ENCODE results near the gene HAND2. TPM values are rescaled to one million over a fixed set of nuclear protein-coding genes. Genes with fewer than 3 reads are reported as not detected.

The HAND2 gene
- total and polyA plus RNA-seq, 2 of the 8 experiments (the other 6 are each of a cell fraction or from before 2014, with no cell fraction given): 0.05 TPM; not detected in 1

- TF ChIP-seq CHD7 (IDR thresholded peaks at IDR 0.05; ENCODE audit: insufficient replicate concordance, low read length): no peak
- TF ChIP-seq POU5F1 (IDR thresholded peaks at IDR 0.05; ENCODE audit: low read depth, low read length): no peak
- TF ChIP-seq CHD2 (IDR thresholded peaks at IDR 0.05; ENCODE audit: low read length): no peak
- TF ChIP-seq SP1 (IDR thresholded peaks at IDR 0.05; ENCODE audit: low read depth, low read length): no peak
- TF ChIP-seq NANOG (IDR thresholded peaks at IDR 0.05; ENCODE audit: insufficient read depth, low read depth, low read length, poor library complexity, severe bottlenecking): no peak
- no peak for TF ChIP-seq ATF2 (IDR thresholded peaks at IDR 0.05; ENCODE audit: low read length)
- TF ChIP-seq SAP30 (IDR thresholded peaks at IDR 0.05; ENCODE audit: insufficient read depth, insufficient replicate concordance, low read length): no peak
These were observed 48.9 kb upstream of the HAND2 start (continued) for GRCh38 chr4:173578956-173579355.
